ENCODE measurements around the gene RHOU. TPM values are rescaled to one million over a fixed set of nuclear protein-coding genes. Genes with fewer than 3 reads are reported as not detected.

RHOU gene
- total and polyA plus RNA-seq, 2 donors (not counting 3 experiments of a cell fraction or from before 2014, with no cell fraction given) = 0.04 to 0.40 TPM

DNA sequence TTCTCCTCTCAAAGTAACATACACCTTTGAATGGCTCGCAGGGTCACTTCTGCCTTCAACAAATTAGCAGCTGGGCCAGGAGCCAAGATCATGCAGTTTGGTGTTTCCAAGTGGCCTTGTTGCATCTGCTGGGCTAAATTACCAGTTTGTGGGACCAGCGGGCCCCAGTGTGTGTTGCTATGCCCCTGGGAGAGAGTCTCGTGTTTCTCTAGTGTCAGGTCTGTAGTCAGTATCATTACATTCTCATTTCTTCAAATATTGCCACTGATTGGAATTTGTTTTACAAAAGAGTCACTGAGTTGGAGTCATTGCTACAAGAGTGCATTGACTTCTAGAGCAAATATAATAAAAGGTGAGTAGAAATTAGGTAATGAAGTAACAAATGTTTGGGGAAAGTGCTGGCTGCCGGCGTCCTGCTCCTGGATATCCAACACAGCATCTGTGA lies 35.5 kb downstream of the RHOU start:
- H3K4me1 ChIP-seq (ENCODE audit: control insufficient read depth, extremely low read depth, insufficient read depth, low read length) = no peaks in the 10 kb centered on the region
- H3K36me3 ChIP-seq (ENCODE audit: control insufficient read depth in 2 of 2, extremely low read depth in 1 of 2, insufficient read depth in 2 of 2, low read length in 2 of 2) = no peaks in the 10 kb centered on the region
- no peak overlapping the region for H3K4me3 ChIP-seq (replicated peaks in 1 of 3; ENCODE audit: insufficient read depth in 1 of 3, low read depth in 1 of 3, low read length in 3 of 3)
- no peaks in the 10 kb centered on the region for H4K20me1 ChIP-seq (replicated peaks; ENCODE audit: control insufficient read depth, extremely low read depth, insufficient read depth, low read length)
- DNase-seq (ENCODE audit: low read depth, low spot score) (no peak), FAIRE-seq (no peak)
- no peak overlapping the region for H3K27ac ChIP-seq (ENCODE audit: insufficient read depth, low read depth, low read length)
- H3K9me3 ChIP-seq (replicated peaks; ENCODE audit: control insufficient read depth, insufficient read depth, low read length) = no peaks in the 10 kb centered on the region
- POLR2A ChIA-PET = no interaction called here
- H3K79me2 ChIP-seq (ENCODE audit: control insufficient read depth, insufficient read depth, low read length) = no peaks in the 10 kb centered on the region
- dilution Hi-C loops (cut with MboI; ENCODE audit: extremely low pct_ligation_motif_present, low sequenced_read_pairs) = no loop called here
- H3K9ac ChIP-seq (replicated peaks; ENCODE audit: extremely low read depth, insufficient read depth, low read length) = no peak overlapping the region
- no peak overlapping the region for H2AFZ ChIP-seq (ENCODE audit: low read depth, low read length)
- no TSS peak for BruUV-seq (replicated peaks)
- no peaks in the 10 kb centered on the region for H3K27me3 ChIP-seq (ENCODE audit: control insufficient read depth in 2 of 2, insufficient read depth in 2 of 2, low read length in 2 of 2)
- H3K4me2 ChIP-seq (ENCODE audit: insufficient read depth, low read length) = no peak overlapping the region
- no peak for TF ChIP-seq GATA2 (IDR thresholded peaks at IDR 0.05; ENCODE audit: insufficient read depth, insufficient read length, low read depth, low read length)
- no peak for TF ChIP-seq FOS (IDR thresholded peaks at IDR 0.05; ENCODE audit: borderline replicate concordance, insufficient read depth, low read length)
- TF ChIP-seq MYC (IDR thresholded peaks at IDR 0.05; ENCODE audit: low read depth, low read length) = no peak
- TF ChIP-seq POLR2AphosphoS5 (IDR thresholded peaks at IDR 0.05; ENCODE audit: insufficient read depth, low read depth, low read length) = no peak
- TF ChIP-seq EZH2 (IDR thresholded peaks at IDR 0.05; ENCODE audit: borderline replicate concordance, low read depth, low read length, severe bottlenecking) = no peak
- TF ChIP-seq POLR2A (IDR thresholded peaks at IDR 0.05; ENCODE audit: low read depth, low read length) = no peak
- TF ChIP-seq, protein P1, sequence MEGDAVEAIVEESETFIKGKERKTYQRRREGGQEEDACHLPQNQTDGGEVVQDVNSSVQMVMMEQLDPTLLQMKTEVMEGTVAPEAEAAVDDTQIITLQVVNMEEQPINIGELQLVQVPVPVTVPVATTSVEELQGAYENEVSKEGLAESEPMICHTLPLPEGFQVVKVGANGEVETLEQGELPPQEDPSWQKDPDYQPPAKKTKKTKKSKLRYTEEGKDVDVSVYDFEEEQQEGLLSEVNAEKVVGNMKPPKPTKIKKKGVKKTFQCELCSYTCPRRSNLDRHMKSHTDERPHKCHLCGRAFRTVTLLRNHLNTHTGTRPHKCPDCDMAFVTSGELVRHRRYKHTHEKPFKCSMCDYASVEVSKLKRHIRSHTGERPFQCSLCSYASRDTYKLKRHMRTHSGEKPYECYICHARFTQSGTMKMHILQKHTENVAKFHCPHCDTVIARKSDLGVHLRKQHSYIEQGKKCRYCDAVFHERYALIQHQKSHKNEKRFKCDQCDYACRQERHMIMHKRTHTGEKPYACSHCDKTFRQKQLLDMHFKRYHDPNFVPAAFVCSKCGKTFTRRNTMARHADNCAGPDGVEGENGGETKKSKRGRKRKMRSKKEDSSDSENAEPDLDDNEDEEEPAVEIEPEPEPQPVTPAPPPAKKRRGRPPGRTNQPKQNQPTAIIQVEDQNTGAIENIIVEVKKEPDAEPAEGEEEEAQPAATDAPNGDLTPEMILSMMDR (IDR thresholded peaks at IDR 0.05; ENCODE audit: extremely low read depth in 1 of 2, insufficient read depth in 1 of 2, low read depth in 1 of 2, low read length in 2 of 2) = no peak
- TF ChIP-seq JUN (IDR thresholded peaks at IDR 0.05; ENCODE audit: borderline replicate concordance, insufficient read depth, insufficient read length, low read depth) = no peak
- TF ChIP-seq, protein P2, sequence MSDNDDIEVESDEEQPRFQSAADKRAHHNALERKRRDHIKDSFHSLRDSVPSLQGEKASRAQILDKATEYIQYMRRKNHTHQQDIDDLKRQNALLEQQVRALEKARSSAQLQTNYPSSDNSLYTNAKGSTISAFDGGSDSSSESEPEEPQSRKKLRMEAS (IDR thresholded peaks at IDR 0.05; ENCODE audit: insufficient read depth, insufficient read length) = no peak
- intact Hi-C loops (cut with micrococcal nuclease) = no loop called here
- H3K9me1 ChIP-seq (replicated peaks; ENCODE audit: control insufficient read depth, extremely low read depth, insufficient read depth, low read length) = no peaks in the 10 kb centered on the region
- CTCF ChIA-PET = no interaction called here

All from endothelial cell of umbilical vein (primary cell).